ENCODE measurements around the gene CPNE9. TPM values are rescaled to one million over a fixed set of nuclear protein-coding genes. Genes with fewer than 3 reads are reported as not detected.

CPNE9 gene
- total RNA-seq, 1 donor = not detected

DNA sequence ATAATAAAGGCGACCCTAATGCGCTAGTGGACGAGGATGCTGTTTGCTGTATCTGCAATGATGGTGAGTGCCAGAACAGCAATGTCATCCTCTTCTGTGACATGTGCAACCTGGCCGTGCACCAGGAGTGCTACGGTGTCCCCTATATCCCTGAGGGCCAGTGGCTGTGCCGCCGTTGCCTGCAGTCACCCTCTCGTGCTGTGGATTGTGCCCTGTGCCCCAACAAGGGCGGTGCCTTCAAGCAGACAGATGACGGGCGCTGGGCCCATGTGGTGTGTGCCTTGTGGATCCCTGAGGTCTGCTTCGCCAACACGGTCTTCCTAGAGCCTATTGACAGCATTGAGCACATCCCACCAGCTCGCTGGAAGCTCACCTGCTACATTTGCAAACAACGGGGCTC lies 35.5 kb downstream of the CPNE9 start:
- H3K4me3 ChIP-seq (ENCODE audit: low read depth, low read length) = no peak overlapping the region
- TF ChIP-seq, protein P1, sequence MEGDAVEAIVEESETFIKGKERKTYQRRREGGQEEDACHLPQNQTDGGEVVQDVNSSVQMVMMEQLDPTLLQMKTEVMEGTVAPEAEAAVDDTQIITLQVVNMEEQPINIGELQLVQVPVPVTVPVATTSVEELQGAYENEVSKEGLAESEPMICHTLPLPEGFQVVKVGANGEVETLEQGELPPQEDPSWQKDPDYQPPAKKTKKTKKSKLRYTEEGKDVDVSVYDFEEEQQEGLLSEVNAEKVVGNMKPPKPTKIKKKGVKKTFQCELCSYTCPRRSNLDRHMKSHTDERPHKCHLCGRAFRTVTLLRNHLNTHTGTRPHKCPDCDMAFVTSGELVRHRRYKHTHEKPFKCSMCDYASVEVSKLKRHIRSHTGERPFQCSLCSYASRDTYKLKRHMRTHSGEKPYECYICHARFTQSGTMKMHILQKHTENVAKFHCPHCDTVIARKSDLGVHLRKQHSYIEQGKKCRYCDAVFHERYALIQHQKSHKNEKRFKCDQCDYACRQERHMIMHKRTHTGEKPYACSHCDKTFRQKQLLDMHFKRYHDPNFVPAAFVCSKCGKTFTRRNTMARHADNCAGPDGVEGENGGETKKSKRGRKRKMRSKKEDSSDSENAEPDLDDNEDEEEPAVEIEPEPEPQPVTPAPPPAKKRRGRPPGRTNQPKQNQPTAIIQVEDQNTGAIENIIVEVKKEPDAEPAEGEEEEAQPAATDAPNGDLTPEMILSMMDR (IDR thresholded peaks at IDR 0.05; ENCODE audit: insufficient read depth, low read depth, low read length) = no peak
- DNase-seq (ENCODE audit: low read depth) = no peak

DNA sequence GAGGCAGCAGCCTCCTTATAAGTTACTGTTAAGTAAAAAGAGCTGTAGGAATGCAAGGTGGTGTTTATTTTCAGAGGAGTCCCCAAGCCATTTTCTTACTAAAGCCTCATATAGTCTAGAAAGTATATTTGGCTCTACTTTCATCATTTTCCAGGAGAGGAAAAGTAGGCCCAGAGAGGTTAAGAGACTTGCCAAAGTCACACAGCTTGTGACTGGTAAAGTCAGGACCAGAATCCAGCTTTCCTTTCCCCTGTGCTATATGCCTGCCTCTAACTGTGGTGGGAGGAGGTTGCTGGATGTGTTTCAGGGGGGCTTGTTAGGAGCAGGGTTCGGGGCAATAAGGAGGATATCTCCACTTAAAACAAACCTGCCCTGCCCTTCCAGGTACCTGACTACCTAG lies 38.9 kb downstream of the CPNE9 start:
- no peak for DNase-seq (ENCODE audit: low read depth)
- TF ChIP-seq, protein P1 (IDR thresholded peaks at IDR 0.05; ENCODE audit: insufficient read depth, low read depth, low read length) = no peak
- no peak overlapping the region for H3K4me3 ChIP-seq (ENCODE audit: low read depth, low read length)

DNA sequence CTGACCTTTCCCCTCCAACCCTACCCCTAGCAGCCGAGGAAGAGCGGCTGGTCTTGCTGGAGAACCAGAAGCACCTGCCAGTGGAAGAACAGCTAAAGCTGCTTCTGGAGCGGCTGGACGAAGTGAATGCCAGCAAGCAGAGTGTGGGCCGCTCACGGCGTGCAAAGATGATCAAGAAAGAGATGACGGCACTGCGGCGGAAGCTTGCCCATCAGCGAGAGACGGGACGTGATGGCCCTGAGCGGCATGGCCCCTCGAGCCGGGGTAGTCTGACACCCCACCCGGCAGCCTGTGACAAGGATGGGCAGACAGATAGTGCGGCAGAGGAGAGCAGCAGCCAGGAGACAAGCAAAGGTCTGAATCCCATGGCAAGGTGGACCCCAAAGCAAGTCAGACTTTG lies 39.9 kb downstream of the CPNE9 start:
- no peak for DNase-seq (ENCODE audit: low read depth)
- TF ChIP-seq, protein P1 (IDR thresholded peaks at IDR 0.05; ENCODE audit: insufficient read depth, low read depth, low read length) = no peak
- H3K4me3 ChIP-seq (ENCODE audit: low read depth, low read length) = no peak overlapping the region

DNA sequence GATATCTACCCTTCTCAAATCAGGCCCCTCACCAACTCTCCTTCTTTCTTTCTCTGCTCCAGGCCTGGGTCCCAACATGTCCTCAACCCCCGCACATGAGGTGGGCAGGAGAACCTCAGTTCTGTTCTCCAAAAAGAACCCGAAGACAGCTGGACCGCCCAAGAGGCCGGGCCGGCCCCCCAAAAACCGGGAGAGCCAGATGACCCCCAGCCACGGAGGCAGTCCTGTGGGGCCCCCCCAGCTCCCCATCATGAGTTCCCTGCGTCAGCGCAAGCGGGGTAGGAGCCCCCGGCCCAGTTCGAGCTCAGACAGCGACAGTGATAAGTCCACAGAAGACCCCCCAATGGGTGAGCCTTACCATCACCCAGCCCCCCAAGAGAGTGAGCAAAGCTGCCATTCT lies 40.5 kb downstream of the CPNE9 start:
- TF ChIP-seq, protein P1 (IDR thresholded peaks at IDR 0.05; ENCODE audit: insufficient read depth, low read depth, low read length) = no peak
- DNase-seq (ENCODE audit: low read depth) = no peak
- no peak overlapping the region for H3K4me3 ChIP-seq (ENCODE audit: low read depth, low read length)

DNA sequence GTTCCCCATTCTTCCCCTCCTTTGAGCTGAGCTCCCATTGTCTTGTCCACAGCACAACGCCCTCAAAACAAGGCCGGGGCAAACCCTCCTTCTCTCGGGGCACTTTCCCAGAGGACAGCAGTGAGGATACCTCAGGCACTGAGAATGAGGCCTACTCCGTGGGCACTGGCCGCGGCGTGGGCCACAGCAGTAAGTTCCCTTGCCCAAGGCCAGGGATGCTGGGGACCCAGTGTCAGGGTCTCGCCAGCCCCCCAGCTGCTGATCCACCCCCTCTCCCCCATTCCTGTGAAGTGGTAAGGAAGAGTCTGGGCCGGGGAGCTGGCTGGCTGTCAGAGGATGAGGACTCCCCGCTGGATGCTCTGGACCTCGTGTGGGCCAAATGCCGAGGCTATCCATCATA lies 41.9 kb downstream of the CPNE9 start:
- no peak overlapping the region for H3K4me3 ChIP-seq (ENCODE audit: low read depth, low read length)
- no peak for DNase-seq (ENCODE audit: low read depth)
- TF ChIP-seq, protein P1 (IDR thresholded peaks at IDR 0.05; ENCODE audit: insufficient read depth, low read depth, low read length) = no peak

DNA sequence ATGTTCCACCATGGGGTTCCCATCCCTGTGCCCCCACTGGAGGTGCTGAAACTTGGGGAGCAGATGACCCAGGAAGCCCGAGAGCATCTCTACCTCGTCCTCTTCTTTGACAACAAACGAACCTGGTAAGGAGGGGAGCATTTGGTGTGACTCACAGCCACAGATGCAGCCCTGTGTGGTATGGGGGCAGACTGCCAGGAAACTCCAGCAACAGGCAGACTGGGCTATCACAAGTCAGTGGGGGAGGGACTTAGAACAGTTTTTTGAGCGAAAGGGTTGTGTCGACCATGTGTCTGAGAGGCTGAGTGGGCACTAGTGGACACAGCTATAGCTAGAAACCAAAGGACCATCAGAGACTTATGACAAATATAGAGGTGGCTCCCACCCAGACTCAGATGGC lies 42.7 kb downstream of the CPNE9 start:
- H3K4me3 ChIP-seq (ENCODE audit: low read depth, low read length) = no peak overlapping the region

DNA sequence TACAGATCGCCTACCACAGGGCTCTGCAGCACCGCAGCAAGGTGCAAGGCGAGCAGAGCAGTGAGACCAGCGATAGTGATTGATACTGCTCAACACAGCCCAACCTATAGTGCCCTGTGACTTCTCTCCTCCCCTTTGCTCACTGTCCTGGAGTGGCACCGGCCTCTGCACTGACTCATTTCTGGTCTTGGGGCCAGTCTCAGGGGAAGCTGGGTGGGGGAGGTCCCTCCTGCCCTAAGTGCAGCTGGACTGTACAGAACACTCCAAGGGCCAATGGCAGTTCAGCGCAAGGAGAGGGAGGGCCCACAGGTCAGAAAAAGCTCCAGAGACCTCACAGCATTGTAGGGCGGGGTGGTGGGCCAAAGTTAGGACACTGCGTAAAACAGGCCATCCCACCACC lies 43.6 kb downstream of the CPNE9 start:
- TF ChIP-seq, protein P1 (IDR thresholded peaks at IDR 0.05; ENCODE audit: insufficient read depth, low read depth, low read length) = no peak
- peak; percentile 45 for DNase-seq (ENCODE audit: low read depth)
- no peak overlapping the region for H3K4me3 ChIP-seq (ENCODE audit: low read depth, low read length)

More for the DNA sequence above, 42.7 kb downstream of the CPNE9 start:
- peak; percentile 77 for DNase-seq (ENCODE audit: low read depth)
- TF ChIP-seq, protein P1 (IDR thresholded peaks at IDR 0.05; ENCODE audit: insufficient read depth, low read depth, low read length) = no peak
